Smooth muscle cell (in vitro differentiated cells): ENCODE results near the gene BRINP1. TPM values are rescaled to one million over a fixed set of nuclear protein-coding genes. Genes with fewer than 3 reads are reported as not detected.

Source experiments
- DNase-seq: peaks from one replicate; lab custom pipeline; 2025; ENCODE audit not compliant: unreplicated experiment; lab: John Stamatoyannopoulos, UW
- H2AFZ ChIP-seq: fragments of 200-600 bp; sonication (generic); 2 replicates; pipeline ENCODE4 v1.6.0; 2016; ENCODE audit warnings: antibody characterized with exemption, low read depth, mild to moderate bottlenecking
- H3F3A ChIP-seq: fragments of 200-600 bp; sonication (generic); 2 replicates; pipeline ENCODE4 v1.6.0; 2017; ENCODE audit warnings: antibody characterized with exemption, low read depth
- H3K27ac ChIP-seq: fragments of 200-600 bp; sonication (generic); 2 replicates; pipeline ENCODE4 v1.5.1; 2016; ENCODE audit warnings: low read depth, mild to moderate bottlenecking
- H3K27me3 ChIP-seq: fragments of 200-600 bp; sonication (generic); 2 replicates; pipeline ENCODE4 v1.6.1; 2016; ENCODE audit warnings: low read depth, mild to moderate bottlenecking
- H3K36me3 ChIP-seq: fragments of 200-600 bp; sonication (generic); 2 replicates; pipeline ENCODE4 v1.5.1; 2016; ENCODE audit warnings: low read depth
- H3K4me1 ChIP-seq: fragments of 200-600 bp; sonication (generic); 2 replicates; pipeline ENCODE4 v1.5.1; 2016; ENCODE audit warnings: low read depth
- H3K4me2 ChIP-seq: fragments of 200-600 bp; sonication (generic); 2 replicates; pipeline ENCODE4 v1.6.0; 2016; ENCODE audit warnings: mild to moderate bottlenecking
- H3K4me3 ChIP-seq: fragments of 200-600 bp; sonication (generic); 2 replicates; pipeline ENCODE4 v1.5.1; 2016; ENCODE audit warnings: mild to moderate bottlenecking
- H3K79me2 ChIP-seq: fragments of 200-600 bp; sonication (generic); 2 replicates; pipeline ENCODE4 v1.6.0; 2016; ENCODE audit warnings: low read depth, mild to moderate bottlenecking
- H3K9ac ChIP-seq: fragments of 200-600 bp; sonication (generic); 2 replicates; pipeline ENCODE4 v1.6.0; 2016; ENCODE audit warnings: low read depth
- H3K9me3 ChIP-seq: fragments of 200-600 bp; sonication (generic); replicated peaks from 2 replicates; pipeline ENCODE4 v1.5.1; 2016; ENCODE audit warnings: low read depth
- H4K20me1 ChIP-seq: fragments of 200-600 bp; sonication (generic); 2 replicates; pipeline ENCODE4 v1.6.0; 2016; ENCODE audit warnings: low read depth
- CTCF ChIP-seq: fragments of 200-600 bp; sonication (generic); IDR thresholded peaks from 2 replicates; pipeline ENCODE4 v1.5.1; 2017; ENCODE audit warnings: borderline replicate concordance, mild to moderate bottlenecking, antibody characterized with exemption; ENCODE audit not compliant: insufficient read depth, poor library complexity, severe bottlenecking
- WGBS: methylation state at CpG from one replicate; pipeline ENCODE4 v1.1.7; 2016; ENCODE audit warnings: low lambda C conversion rate; 5-methylcytosine and 5-hydroxymethylcytosine counted together
- polyA plus RNA-seq: library from polyadenylated mRNA; unstranded; fragments of >200 nt; fragmentation: Nextera tagmentation; extraction: Ambion mirVana; gene quantifications from 2 replicates; pipeline ENCODE4 v1.2.1, GENCODE V29; 2016
- total RNA-seq: library from RNA; depleted of rRNA; stranded (reverse); fragments of >200 nt; gene quantifications from 2 replicates; pipeline ENCODE4 v1.2.3, GENCODE V29; 2014

Gene BRINP1
- total and polyA plus RNA-seq, 2 experiments from 2014 or later: 0.19 to 0.45 TPM

DNA sequence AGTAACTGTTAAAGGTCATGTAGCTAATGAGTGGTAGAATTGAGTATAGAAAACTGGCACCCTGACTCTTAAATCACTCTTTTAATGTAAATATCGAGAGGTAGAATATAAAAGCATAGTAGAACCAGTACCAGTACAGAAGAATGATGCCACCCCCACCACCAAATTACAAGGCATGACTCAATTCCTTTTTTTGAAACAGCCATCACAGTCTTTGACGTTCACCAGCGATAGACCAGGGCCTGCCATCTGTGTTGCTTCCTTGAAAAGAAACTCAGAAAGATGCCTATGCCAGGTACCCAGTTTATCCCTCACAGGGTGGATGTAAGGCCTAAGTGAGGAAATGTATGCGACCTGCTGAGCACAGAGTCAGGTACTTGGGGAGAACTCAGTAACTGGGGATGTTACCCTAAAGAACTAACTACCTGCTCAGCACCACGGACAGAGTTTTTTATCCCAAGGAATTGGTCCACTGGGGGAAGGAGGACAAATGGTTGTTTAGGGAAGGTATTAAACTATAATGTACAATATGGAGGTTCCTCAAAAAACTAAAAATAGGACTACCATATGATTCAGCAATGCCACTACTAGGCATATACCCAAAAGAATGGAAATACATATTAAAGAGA, 116.5 kb downstream of the BRINP1 start:
- Histone ChIP-seq H3K4me2 (no peak overlapping the region), H3K79me2 (no peaks in the 10 kb centered on the region), H3F3A (no peaks in the 10 kb centered on the region), H2AFZ (no peak overlapping the region), H3K27me3 (no peaks in the 10 kb centered on the region), H3K4me3 (no peak overlapping the region), H3K36me3 (no peaks in the 10 kb centered on the region), H3K4me1 (peaks cover 2% of the 10 kb centered on the region), H3K9ac (no peak overlapping the region), H3K9me3 (no peaks in the 10 kb centered on the region), H3K27ac (no peak overlapping the region), H4K20me1 (no peaks in the 10 kb centered on the region)
- WGBS: 83% methylated on average over 5 of the region's 5 CpGs
- no peak for TF ChIP-seq CTCF
- no peak for DNase-seq

- no peak overlapping the region for H3K4me2 ChIP-seq
- H3K9me3 ChIP-seq: no peaks in the 10 kb centered on the region
- no peak overlapping the region for H3K4me3 ChIP-seq
- no peaks in the 10 kb centered on the region for H3F3A ChIP-seq
- WGBS: 82% methylated on average over 5 of the region's 5 CpGs
- no peak overlapping the region for H3K27ac ChIP-seq
- no peaks in the 10 kb centered on the region for H4K20me1 ChIP-seq
- no peaks in the 10 kb centered on the region for H3K79me2 ChIP-seq
- TF ChIP-seq CTCF: no peak
- H3K27me3 ChIP-seq: no peaks in the 10 kb centered on the region
- no peaks in the 10 kb centered on the region for H3K36me3 ChIP-seq
- no peak for DNase-seq
- H3K4me1 ChIP-seq: no peaks in the 10 kb centered on the region
- H2AFZ ChIP-seq: no peak overlapping the region
- H3K9ac ChIP-seq: no peak overlapping the region
These were observed 117.3 kb downstream of the BRINP1 start for GRCh38 chr9:119251936-119252335.

DNA sequence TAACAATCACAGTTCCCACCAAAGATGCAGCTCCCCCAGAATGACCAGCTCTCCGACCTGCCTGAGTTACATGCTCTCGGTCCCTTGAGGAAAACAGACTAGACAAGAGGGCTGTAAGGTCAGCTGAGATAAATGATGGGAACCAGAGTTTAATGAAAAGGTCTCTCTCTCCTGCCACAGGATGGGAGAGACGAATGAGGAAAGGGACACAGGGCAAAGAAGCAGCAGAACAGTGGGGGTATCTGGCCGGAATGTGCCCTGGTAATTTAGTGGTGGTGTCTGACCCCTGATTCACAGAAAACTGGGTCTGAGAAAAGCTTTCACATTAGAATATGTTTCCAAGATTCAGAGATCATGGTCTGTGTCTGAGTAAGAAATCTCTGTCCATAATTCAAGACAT, 118.5 kb downstream of the BRINP1 start:
- H3K36me3 ChIP-seq: no peaks in the 10 kb centered on the region
- 82% methylated on average over 4 of the region's 4 CpGs for WGBS

More for the DNA sequence above, 118.5 kb downstream of the BRINP1 start:
- Histone ChIP-seq H3K9me3 (no peaks in the 10 kb centered on the region), H3K4me1 (no peaks in the 10 kb centered on the region), H3K9ac (no peak overlapping the region), H4K20me1 (no peaks in the 10 kb centered on the region), H3K4me3 (no peak overlapping the region), H2AFZ (no peak overlapping the region), H3K4me2 (no peak overlapping the region), H3K79me2 (no peaks in the 10 kb centered on the region), H3F3A (no peaks in the 10 kb centered on the region), H3K27me3 (no peaks in the 10 kb centered on the region), H3K27ac (no peak overlapping the region)
- no peak for DNase-seq
- TF ChIP-seq CTCF: no peak
